SH-SY5Y (cell line): ENCODE measurements around the gene UBE2D2.

Experiments
- GATA2 ChIP-seq: IDR thresholded peaks from 2 replicates; pipeline ENCODE4 v1.6.1; 2011; ENCODE audit warnings: mild to moderate bottlenecking, low read depth, low read length
- GATA3 ChIP-seq: IDR thresholded peaks from 2 replicates; pipeline ENCODE4 v1.6.1; 2011; ENCODE audit warnings: low read depth, mild to moderate bottlenecking, low read length, moderate library complexity

DNA sequence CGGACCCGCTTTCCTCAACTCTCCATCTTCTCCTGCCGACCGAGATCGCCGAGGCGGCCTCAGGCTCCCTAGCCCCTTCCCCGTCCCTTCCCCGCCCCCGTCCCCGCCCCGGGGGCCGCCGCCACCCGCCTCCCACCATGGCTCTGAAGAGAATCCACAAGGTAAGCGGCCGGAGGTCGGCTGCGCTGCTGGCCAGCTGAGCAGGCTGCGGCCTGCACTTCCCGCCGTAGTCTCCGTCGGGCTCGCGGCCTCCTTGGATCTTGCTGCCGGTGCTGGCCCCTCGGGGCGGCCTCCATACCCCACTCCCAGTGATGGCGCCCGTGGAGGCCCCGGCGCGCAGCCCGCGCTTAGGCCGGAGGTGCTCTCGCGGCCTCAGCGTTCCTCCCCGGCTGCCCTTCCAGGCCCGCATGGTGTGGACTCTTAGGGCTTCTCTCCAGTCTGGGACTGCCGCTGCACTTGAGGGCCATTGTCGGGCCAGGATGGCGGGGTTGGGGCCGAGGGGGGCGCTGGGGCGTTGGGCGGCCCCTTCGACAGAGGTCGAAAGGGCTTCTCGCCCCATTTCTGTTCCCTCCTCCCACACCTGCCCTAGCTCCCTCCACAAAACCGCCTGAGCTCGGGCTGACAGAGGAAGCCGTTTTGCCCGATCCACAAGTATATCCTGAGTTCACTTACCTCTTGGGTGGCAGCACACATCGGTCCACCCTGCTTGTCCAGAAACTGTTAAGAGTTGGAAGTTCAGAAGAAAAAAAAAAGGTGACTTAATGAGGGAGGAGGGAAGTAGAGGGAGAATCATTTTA, 714 bp downstream of the UBE2D2 start:
- TF ChIP-seq GATA3 (no peak), GATA2 (no peak)
